ENCODE results near the gene IGIP.
A peak's percentile ranks its signal among the peaks of the same experiment; 100 is the strongest.

The IGIP gene

DNA sequence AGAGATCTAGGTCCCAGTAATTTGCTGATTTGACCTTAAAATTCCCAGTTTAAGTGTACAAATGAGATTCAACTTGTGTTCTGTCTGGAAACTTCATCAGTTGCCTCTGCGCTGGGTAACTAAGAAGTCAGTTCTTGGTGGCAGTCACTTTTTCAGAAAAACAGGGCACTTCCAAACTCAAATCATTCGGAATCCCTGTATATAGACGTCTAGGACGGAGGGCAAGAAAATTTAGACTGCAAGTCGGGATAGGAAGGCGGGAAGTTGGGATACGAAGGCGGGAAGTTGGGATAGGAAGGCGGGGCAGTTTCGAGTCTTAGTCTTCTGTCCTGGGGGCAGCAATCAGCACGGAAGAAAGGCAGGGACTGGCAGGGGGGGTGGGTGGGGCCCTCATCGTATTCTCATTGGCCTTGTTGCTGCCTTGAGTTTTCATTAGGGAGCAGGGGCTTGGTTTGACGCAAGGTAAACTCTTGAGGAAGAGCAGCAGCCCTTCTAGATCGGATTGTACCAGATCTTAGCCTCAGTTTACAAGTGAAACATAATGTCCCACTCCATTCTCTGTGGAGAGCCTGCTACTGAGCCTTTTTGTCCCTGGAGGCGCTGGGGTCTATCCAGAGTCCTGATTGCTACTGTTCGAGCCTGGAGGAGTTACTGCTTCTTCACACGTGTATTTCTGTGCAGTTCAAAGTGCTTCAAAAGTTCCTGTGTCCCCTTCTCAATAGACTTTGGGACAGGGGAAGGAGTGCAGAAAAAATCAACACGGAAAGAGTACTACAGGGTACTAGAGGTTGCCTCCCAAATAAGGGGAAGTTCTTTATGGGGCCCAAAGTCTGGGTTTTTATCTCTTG, 14.5 kb upstream of the IGIP start:
- no peak for DNase-seq (ENCODE audit: low read depth in 3 of 3)

DNA sequence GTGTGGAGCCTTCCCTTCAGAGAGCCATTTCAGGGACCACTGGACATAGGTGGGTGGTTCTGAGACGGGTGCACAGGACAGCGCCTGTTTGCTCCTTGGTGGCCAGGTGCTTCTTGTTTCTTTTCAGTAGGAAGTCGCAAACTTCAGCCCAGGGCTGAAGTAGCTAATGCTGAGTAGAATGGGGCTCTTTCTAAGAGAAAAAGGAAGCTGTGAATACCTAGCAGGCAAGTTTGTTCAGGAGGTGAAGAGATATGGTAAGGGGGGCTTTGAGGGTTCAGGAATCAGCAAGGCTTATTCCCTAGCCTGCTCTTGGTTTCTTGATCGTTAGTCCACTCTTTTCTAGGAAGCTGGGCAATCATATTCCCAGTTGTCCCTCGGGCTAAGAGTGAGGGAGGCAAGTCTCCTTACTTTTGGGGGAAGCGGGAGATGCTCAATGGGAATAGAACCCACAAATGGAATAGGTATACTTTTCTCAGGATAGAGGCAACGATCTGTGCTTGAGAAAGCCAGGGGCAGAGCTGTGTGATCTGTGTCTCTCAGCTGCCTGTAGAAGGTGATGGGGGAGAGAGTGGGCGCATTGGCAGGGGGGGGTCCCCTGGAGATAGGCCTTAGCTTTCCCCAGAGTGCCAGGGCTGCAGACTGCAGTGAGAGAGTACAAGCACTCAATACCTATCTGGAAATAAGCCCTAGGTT, 13.7 kb upstream of the IGIP start:
- no peak for DNase-seq (ENCODE audit: low read depth in 3 of 3)

GRCh38 chr5:140112685-140113179, 13.0 kb upstream of the IGIP start:
- DNase-seq (ENCODE audit: low read depth in 3 of 3): no peak

DNA sequence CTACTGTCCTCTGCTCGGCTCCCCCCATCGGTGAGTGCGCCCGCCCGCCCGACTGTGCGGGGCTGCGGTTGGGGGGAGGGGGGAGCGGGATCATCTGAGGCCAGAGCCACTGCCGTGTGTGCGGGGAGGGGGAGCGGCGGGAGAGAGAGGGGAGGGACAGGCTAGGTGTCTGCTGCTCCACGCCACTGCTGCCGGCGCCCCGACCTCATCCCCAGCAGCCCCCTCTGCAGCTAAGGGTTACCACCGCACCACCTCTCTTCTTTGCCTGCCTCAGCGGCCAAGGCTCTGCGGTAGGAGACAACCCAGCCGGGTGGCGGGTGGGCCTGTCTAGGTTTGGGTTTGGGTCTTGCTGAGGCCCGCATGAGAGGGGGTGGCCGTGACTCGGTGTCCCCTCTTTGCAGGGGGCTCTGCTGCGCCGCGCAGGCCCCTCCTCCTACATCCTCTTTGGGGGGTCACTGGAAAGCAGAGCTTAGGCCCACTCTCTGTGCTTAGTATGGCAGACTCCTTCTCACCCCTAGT, 12.5 kb upstream of the IGIP start:
- DNase-seq (ENCODE audit: low read depth in 3 of 3): peak in 1 of 3 experiments; percentile 16

- peak; percentile 90 to 94 (median 93) for DNase-seq (ENCODE audit: low read depth in 3 of 3)
These were observed 12.0 kb upstream of the IGIP start, which contains the start of gene PURA for GRCh38 chr5:140113699-140114263. TSS of gene PURA (plus strand) at chr5:140114109. CDS start at chr5:140114182, 73 bp downstream.

DNA sequence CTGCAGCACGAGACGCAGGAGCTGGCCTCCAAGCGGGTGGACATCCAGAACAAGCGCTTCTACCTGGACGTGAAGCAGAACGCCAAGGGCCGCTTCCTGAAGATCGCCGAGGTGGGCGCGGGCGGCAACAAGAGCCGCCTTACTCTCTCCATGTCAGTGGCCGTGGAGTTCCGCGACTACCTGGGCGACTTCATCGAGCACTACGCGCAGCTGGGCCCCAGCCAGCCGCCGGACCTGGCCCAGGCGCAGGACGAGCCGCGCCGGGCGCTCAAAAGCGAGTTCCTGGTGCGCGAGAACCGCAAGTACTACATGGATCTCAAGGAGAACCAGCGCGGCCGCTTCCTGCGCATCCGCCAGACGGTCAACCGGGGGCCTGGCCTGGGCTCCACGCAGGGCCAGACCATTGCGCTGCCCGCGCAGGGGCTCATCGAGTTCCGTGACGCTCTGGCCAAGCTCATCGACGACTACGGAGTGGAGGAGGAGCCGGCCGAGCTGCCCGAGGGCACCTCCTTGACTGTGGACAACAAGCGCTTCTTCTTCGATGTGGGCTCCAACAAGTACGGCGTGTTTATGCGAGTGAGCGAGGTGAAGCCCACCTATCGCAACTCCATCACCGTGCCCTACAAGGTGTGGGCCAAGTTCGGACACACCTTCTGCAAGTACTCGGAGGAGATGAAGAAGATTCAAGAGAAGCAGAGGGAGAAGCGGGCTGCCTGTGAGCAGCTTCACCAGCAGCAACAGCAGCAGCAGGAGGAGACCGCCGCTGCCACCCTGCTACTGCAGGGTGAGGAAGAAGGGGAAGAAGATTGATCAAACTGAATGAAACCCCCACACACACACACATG, 11.2 kb upstream of the IGIP start:
- peak in 1 of 3 experiments; percentile 35 for DNase-seq (ENCODE audit: low read depth in 3 of 3)

DNA sequence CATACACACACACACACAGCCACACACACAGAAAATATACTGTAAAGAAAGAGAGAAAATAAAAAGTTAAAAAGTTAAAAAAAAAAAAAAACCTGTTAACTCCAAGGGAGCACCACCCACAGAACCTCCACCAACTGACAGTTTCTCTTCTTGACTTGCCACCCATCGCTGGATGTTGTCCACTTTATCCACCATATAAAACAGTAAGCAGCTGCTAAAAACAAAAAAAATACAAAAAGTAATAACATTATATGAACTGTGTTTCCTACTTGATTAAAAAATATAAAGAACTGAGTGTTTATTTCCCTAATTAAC, 10.6 kb upstream of the IGIP start:
- no peak for DNase-seq (ENCODE audit: low read depth in 3 of 3)

DNA sequence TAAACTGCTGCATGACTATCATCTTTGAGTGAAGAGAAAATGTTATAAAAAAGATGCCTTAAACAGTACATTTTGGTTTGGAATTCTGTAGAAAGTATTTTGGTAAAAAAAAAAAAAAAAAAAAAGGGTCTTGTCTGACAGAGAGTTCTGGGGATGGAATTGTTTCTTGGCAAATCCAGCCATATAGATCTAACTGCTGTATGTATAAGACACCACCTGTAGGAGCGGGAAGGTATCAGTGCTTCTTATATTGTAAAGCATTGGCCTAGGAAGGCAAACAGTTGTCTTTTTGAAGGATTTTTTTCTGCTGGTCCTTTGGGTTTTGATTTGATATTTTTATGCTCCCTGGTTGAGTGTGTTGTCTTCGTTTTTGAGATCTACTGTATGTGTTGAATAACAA, 9.0 kb upstream of the IGIP start:
- no peak for DNase-seq (ENCODE audit: low read depth in 3 of 3)

GRCh38 chr5:140117523-140117922, 8.2 kb upstream of the IGIP start:
- DNase-seq (ENCODE audit: low read depth in 3 of 3): no peak

- no peak for DNase-seq (ENCODE audit: low read depth in 3 of 3)
These were observed 7.3 kb upstream of the IGIP start for GRCh38 chr5:140118302-140118936.

DNA sequence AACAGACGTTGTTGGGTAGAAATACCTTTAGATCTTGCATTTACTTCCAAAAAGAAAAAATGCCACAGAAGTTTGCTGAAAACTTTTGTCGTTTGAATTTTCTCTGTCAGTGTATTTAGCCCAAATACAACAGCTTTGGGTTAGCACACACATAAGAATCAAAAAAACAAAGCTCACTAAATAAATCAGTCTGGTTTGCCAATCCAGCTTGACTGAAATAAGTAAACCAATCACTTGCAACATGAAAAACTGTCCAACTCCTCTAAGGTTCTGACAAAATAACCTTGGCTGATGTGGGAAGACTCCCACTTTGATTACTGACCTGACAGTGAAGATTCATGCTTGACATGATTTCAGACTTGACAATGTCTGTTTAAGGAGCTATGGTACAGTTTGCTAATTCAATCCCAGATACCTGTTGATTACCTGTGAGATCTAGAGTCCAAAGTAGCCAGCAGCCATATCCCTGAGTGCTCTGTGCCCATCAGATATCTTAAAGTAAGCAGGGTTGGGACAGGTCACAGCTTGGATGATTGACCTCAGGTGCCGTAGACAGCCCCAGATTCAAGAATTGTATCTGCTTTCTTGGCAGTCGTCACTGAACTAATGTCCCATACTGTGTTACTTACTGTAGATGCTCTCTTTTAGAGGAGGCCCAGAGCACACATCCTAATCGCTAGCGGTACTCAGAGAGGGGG, 727 bp downstream of the IGIP start:
- DNase-seq (ENCODE audit: low read depth in 3 of 3): no peak

GRCh38 chr5:140128376-140128775, 2.6 kb downstream of the IGIP start:
- DNase-seq (ENCODE audit: low read depth in 3 of 3): no peak

DNA sequence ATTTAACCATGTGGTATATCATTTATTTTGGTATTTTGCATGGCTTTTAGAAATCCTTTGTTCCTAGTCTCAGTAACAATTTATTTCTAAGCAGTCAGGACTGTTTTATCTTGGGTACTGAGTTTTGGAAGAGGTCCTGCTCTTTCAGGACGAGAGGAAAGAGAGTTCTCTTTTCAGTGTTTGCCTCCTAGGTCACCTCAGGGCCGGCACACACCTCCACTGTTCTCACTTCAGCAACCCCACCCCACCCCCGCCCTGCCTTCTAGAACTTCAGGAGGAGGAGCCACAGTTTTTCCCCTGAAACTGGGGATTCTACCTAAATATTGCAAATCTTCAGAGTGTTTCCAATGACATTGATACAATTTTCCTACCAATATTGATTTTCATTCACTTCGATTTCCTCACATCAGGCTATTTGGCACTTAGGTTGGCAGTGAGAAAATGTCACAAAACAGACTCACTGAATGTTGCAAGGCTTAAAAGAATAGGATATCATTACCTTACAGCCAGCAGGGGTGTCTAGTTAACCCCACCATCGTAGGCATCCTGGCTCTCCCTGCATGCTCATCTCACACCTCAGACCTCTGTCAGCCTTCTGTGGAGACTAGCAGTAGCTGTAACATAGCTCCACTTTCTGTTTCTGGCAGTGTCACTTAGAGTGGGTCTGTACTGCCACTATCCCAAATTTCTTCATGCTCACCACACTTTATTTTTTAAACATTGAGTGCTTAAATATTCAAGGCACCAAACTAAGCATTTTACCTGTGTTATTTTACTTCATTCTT, 5.4 kb downstream of the IGIP start:
- no peak for DNase-seq (ENCODE audit: low read depth in 3 of 3)

DNA sequence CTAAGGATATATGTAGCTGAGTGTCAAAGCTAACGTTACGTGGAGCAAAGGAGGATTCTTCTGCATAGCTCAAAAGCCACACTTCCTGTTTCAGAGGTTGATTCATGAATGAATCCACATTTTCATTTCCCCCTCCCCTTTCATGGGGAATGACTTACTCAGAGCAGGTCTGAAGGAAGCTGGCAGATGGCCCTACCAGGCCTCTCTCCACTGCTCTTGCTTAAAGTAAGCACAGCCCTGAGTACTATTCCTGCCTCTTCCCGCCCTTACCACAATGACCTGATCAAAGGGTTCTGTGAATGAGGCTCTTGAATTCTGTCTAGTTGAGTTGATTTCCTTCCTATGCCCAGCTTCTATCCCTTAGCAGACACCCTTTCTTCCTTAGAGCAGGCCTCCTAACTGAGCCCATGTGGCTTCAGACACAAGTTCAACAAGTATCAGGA, 6.3 kb downstream of the IGIP start:
- DNase-seq (ENCODE audit: low read depth in 3 of 3): no peak

DNA sequence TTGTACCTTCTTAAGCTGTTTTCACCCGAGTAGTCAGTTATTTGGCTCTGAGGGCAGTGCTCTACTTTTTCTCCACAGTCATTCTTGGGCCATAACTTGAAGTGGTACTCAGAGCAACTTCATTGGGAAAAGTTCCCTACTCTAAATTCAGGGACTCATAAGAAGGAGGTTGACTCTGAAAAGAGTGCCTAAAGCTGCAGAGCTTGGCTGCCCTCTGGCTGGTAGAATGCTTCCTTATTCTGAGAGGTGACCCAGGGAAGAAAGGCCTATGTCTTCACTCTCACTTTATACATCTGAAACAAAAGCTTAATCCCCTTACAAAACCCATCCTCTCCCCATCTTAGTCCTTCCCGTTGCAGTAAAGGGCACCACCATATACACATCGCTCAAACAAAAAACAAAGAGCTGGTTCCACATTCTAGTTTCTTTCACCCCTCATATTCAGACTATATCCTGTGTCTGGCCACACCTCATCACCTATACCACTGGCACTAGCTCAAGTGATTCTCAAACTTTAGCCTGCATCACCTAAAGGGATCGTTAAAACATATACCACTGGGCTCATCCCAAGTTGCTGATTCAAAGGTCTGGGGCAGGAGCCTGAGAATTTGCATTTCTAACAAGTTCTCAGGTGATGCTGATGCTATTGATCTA, 7.9 kb downstream of the IGIP start:
- no peak for DNase-seq (ENCODE audit: low read depth in 3 of 3)

DNA sequence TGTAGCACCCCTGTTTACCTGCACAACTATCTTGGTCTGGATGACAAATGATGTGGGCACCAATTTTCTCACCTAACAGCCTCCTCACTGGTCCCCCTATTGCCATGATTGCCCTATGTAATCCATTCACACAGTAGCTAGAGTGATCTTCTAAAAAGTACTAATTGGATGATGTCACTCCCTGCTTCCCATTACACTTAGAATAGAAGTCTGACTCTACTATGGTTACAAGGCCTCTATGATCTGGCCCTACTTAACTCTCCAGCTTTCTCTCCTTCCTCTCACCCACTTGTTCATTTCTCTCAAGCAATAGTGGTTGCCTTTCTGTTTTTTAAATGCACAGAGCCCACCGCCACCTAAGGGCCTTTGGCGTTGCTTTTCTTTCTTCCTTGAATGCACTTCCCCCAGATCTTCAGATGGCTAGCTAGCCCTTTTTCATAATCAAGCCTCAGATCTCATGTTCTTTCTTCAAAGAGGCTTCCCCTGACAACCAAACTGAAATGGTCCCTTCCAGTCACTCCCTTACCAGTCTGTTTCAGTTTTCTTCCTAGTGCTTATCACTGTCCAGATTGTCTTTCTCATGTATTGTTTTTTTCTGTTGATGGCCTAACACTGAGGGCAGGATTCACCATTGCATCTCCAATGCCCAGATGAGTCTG, 8.7 kb downstream of the IGIP start:
- DNase-seq (ENCODE audit: low read depth in 3 of 3): no peak

DNA sequence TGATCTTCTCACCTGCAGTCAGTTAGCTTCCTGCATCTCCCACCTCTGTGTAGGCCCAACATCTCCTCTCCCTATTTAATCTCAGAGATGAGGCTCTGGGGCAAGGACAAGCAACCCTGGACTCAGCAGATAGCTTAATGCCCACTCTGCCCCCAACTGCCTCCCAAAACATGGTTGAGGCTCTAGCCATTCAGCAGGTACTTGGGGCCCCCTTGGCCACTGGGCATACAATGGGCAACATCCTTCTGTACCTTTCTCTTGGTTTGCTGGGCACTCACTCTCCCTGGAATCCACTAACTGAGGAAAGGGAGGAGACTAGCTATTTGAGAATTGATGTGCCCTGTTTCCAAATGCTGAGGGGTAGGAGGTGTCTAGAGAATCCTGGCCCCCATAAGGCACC, 9.4 kb downstream of the IGIP start:
- DNase-seq (ENCODE audit: low read depth in 3 of 3): no peak

GRCh38 chr5:140136624-140137023, 10.9 kb downstream of the IGIP start:
- DNase-seq (ENCODE audit: low read depth in 3 of 3): no peak

DNA sequence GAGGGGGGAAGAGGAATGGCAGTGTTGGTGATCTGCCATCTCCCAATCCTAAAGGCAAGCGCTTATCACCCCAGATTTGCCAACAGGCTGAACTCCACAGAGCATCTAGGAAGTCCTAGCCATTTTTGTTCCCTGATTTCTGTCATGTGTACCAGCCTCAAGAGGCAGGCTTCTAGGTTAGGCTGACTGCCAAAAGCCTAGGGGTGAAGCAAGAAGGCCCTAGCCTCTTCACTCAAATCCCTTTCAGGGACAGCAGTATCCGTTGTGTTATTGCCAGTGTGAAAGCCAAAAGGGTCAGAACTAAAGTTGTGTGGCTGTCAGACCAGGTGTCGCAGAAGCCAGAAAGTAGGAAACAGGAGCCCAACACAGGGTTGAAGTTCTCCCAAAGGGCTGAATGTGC, 14.7 kb downstream of the IGIP start:
- DNase-seq (ENCODE audit: low read depth in 3 of 3): no peak

Measured in stimulated activated CD4-positive, alpha-beta T cell treated with anti-CD3 and anti-CD28 coated beads, TNF-alpha, amount 100 ng/mL, for 24 hours (primary cell).